ENCODE results near the gene PRPF38B. TPM values are rescaled to one million over a fixed set of nuclear protein-coding genes. Genes with fewer than 3 reads are reported as not detected.

Gene PRPF38B
- total and polyA plus RNA-seq, 2 of the 8 experiments (the other 6 are each of a cell fraction or from before 2014, with no cell fraction given), result 16.6 to 50.6 TPM

- no peak overlapping the region for H3K23ac ChIP-seq (ENCODE audit: insufficient read length)
- ChIA-PET POLR2A (ENCODE audit: partially characterized antibody) (interaction anchor here (0.9 to 5.4 kb wide), 8 partner anchors 12 to 44 kb away, joined by 4 to 79 read pairs (median 6); partner anchors contain the start of genes HENMT1, PRPF38B and STXBP3), CTCF (ENCODE audit: partially characterized antibody) (interaction anchor here (0.6 to 1.6 kb wide), 3 partner anchors 11 to 59 kb away, joined by 3 read pairs; partner anchors contain the start of gene PRPF38B)
- no peak overlapping the region for H3K27ac ChIP-seq (ENCODE audit: low read depth, low read length)
- 84% methylated on average over 6 of the region's 6 CpGs; no CpG with 5 or more reads in 1 of the 2 experiments for WGBS, 2 experiments (ENCODE audit: extremely low coverage in 1 of 2, insufficient coverage in 1 of 2, insufficient read length in 1 of 2, insufficient replicate concordance in 2 of 2, low coverage in 1 of 2, low lambda C conversion rate in 2 of 2, missing lambda C conversion rate in 1 of 2)
- no peak overlapping the region for H2BK5ac ChIP-seq (ENCODE audit: low read depth, low read length)
- no peaks in the 10 kb centered on the region for H3K23me2 ChIP-seq (ENCODE audit: low read depth, low read length)
- peaks cover 0 to 2% of the 10 kb centered on the region in 2 experiments for H4K20me1 ChIP-seq (replicated peaks in 1 of 2; ENCODE audit: control insufficient read depth in 1 of 2, insufficient read depth in 2 of 2, low read length in 2 of 2)
- H3K79me2 ChIP-seq (ENCODE audit: control insufficient read depth in 1 of 2, insufficient read depth in 2 of 2, low read length in 2 of 2), result no peaks in the 10 kb centered on the region
- no peaks in the 10 kb centered on the region for H3K4me1 ChIP-seq (replicated peaks in 1 of 4; ENCODE audit: control insufficient read depth in 3 of 4, insufficient read depth in 4 of 4, low read length in 3 of 4)
- peaks cover 9 to 30% (median 19%) of the 10 kb centered on the region in 4 experiments for H3K36me3 ChIP-seq (ENCODE audit: control insufficient read depth in 2 of 4, insufficient read depth in 4 of 4, low read length in 3 of 4)
- no peak overlapping the region for H2AK5ac ChIP-seq (ENCODE audit: low read depth, low read length)
- H3K56ac ChIP-seq (replicated peaks; ENCODE audit: insufficient read length, low read depth, low read length), result no peak overlapping the region
- H2BK12ac ChIP-seq (ENCODE audit: low read depth, low read length), result no peak overlapping the region
- H2BK120ac ChIP-seq (replicated peaks; ENCODE audit: low read depth, low read length), result no peak overlapping the region
- H4K91ac ChIP-seq (replicated peaks; ENCODE audit: insufficient read length, low read length), result no peak overlapping the region
- TF ChIP-seq POLR2A (IDR thresholded peaks at IDR 0.05; ENCODE audit: control extremely low read depth in 1 of 2, low read depth in 2 of 2, low read length in 2 of 2) (peak in 1 of 2 experiments; percentile 40; a peak in 1 of 3 replicates), TAF1 (IDR thresholded peaks at IDR 0.05; ENCODE audit: low read depth, low read length) (no peak), HDAC2 (IDR thresholded peaks at IDR 0.05; ENCODE audit: borderline replicate concordance in 1 of 2, low read depth in 2 of 2, low read length in 2 of 2) (no peak), TBP (IDR thresholded peaks at IDR 0.05; ENCODE audit: low read depth, low read length) (no peak)
- H3K4ac ChIP-seq (replicated peaks; ENCODE audit: insufficient read length, low read depth, low read length), result no peak overlapping the region
- H4K5ac ChIP-seq (ENCODE audit: insufficient read length, low read depth, low read length), result no peak overlapping the region
- no peak overlapping the region for H3K4me3 ChIP-seq (ENCODE audit: extremely low read depth in 1 of 4, insufficient read depth in 2 of 4, low read depth in 3 of 4, low read length in 4 of 4)
- H3K4me2 ChIP-seq (ENCODE audit: insufficient read depth in 1 of 2, low read depth in 2 of 2, low read length in 2 of 2), result no peak overlapping the region
- no peak overlapping the region for H2AFZ ChIP-seq (ENCODE audit: low read length)
- H3K18ac ChIP-seq (ENCODE audit: extremely low read depth, low read length), result no peak overlapping the region
- H3K9me3 ChIP-seq (ENCODE audit: insufficient read depth in 2 of 2, low read depth in 1 of 2, low read length in 1 of 2), result no peaks in the 10 kb centered on the region
- H3K14ac ChIP-seq (ENCODE audit: insufficient read length), result no peak overlapping the region
- no peak for FAIRE-seq
- H3K9ac ChIP-seq (replicated peaks in 1 of 4; ENCODE audit: extremely low read depth in 1 of 4, low read depth in 3 of 4, low read length in 3 of 4), result no peak overlapping the region
- H2BK20ac ChIP-seq (ENCODE audit: low read length), result no peak overlapping the region
- no peaks in the 10 kb centered on the region for H3K27me3 ChIP-seq (replicated peaks in 1 of 4; ENCODE audit: control insufficient read depth in 3 of 4, extremely low read depth in 1 of 4, insufficient read depth in 3 of 4, low read length in 3 of 4)
- no peak overlapping the region for H4K8ac ChIP-seq (ENCODE audit: extremely low read depth, insufficient read depth, low read length)
- no peak for DNase-seq (ENCODE audit: low read depth in 1 of 2, low spot score in 2 of 2)
- no peaks in the 10 kb centered on the region for H3K79me1 ChIP-seq (ENCODE audit: low read depth, low read length)
- H2BK15ac ChIP-seq (ENCODE audit: low read length), result no peak overlapping the region
These were observed 11.8 kb downstream of the PRPF38B start for GRCh38 chr1:108703939-108704338.

Measured in H1 (cell line).